22Rv1 (cell line): ENCODE data around the gene DOK3.

Source experiments
- H3K27ac ChIP-seq: fragments of 450-650 bp; 2 replicates; pipeline ENCODE4 v1.5.1; 2017
- ZFX ChIP-seq: fragments of 450-650 bp; IDR thresholded peaks from 2 replicates; pipeline ENCODE4 v1.6.1; 2017; ENCODE audit warnings: antibody characterized with exemption, borderline replicate concordance
- TF ChIP-seq, protein P1 (sequence below): fragments of 450-650 bp; IDR thresholded peaks from 2 replicates; pipeline ENCODE4 v1.5.1; 2017; ENCODE audit warnings: mild to moderate bottlenecking

The DOK3 gene

DNA sequence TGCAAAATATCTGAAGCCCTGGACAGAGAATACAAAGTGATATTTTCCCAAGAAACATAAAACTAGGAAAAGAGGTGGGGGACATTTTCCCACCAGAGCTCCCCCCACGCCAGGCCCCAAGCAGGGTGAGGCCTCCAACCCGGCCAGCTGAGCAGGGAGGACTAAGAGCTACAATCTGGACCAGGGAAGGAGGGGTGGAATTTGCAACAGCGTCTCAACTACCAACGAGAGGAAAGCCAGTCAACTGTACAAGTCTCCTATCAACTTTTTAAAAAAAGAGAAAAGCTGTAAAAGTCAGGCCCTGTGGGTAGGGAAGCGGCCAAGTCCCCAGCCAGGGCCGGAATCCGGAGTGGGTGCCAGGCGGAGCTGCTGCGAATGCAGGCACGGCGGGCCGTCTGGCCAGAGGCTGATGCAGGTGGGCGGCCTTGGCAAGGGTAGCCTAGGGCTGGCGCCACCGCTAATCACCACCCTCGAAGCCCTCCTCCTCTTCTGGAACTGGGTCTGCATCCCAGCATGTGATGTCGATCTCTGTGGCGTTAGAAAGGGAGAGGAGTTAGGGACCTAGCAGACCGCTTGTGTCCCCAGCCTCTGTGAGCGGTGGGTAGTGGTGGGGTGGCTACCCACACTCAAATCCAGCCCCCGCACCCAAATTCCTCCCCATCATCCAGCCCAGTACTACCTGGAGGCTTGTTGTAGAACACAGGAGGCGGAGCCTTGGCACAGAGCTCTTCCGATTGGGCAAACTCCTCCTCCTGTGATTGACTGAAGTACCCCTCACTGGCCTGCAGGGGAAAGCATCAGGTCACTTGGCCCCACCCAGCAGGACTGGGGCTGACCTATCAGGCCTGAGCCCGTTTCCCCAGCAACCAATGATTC, 52.4 kb downstream of the DOK3 start:
- TF ChIP-seq, protein P1, sequence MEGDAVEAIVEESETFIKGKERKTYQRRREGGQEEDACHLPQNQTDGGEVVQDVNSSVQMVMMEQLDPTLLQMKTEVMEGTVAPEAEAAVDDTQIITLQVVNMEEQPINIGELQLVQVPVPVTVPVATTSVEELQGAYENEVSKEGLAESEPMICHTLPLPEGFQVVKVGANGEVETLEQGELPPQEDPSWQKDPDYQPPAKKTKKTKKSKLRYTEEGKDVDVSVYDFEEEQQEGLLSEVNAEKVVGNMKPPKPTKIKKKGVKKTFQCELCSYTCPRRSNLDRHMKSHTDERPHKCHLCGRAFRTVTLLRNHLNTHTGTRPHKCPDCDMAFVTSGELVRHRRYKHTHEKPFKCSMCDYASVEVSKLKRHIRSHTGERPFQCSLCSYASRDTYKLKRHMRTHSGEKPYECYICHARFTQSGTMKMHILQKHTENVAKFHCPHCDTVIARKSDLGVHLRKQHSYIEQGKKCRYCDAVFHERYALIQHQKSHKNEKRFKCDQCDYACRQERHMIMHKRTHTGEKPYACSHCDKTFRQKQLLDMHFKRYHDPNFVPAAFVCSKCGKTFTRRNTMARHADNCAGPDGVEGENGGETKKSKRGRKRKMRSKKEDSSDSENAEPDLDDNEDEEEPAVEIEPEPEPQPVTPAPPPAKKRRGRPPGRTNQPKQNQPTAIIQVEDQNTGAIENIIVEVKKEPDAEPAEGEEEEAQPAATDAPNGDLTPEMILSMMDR, result peak; percentile 52
- TF ChIP-seq ZFX, result no peak
- peak overlapping the region; percentile 96 for H3K27ac ChIP-seq

GRCh38 chr5:177456591-177456964, 53.0 kb downstream of the DOK3 start:
- peak overlapping the region; percentile 96 for H3K27ac ChIP-seq
- no peak for TF ChIP-seq ZFX
- TF ChIP-seq, protein P1, result peak; percentile 58; the same call in 1 of the 2 replicates

DNA sequence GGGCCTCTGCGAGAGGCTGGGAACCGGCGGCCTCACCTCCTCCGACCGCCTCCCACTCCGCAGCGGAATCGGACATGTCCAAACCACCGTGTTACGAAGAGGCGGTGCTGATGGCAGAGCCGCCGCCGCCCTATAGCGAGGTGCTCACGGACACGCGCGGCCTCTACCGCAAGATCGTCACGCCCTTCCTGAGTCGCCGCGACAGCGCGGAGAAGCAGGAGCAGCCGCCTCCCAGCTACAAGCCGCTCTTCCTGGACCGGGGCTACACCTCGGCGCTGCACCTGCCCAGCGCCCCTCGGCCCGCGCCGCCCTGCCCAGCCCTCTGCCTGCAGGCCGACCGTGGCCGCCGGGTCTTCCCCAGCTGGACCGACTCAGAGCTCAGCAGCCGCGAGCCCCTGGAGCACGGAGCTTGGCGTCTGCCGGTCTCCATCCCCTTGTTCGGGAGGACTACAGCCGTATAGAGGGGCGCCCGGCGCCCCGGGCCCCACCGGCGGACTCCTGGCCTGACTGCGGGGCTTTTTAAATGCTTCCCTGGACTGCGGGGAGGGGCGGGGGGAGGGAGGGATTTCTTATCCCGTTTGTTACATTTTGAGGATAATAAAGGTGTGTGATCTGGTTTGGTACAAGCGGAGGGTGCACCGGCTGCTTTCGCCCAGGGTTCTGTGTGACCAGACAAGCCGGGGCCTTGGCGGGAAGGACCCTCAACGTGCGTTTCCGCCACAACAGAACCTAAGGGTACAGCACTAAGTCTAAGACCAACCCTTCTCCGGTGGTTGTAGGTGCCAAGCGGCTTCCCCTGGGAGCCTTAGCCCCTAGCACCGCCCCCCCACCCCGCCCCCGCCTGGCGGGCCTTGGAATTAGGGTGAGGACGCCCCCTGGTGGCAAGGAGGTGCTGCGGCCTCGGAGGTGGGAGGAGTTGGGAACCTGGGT, 53.7 kb downstream of the DOK3 start:
- peak overlapping the region; percentile 96 for H3K27ac ChIP-seq

DNA sequence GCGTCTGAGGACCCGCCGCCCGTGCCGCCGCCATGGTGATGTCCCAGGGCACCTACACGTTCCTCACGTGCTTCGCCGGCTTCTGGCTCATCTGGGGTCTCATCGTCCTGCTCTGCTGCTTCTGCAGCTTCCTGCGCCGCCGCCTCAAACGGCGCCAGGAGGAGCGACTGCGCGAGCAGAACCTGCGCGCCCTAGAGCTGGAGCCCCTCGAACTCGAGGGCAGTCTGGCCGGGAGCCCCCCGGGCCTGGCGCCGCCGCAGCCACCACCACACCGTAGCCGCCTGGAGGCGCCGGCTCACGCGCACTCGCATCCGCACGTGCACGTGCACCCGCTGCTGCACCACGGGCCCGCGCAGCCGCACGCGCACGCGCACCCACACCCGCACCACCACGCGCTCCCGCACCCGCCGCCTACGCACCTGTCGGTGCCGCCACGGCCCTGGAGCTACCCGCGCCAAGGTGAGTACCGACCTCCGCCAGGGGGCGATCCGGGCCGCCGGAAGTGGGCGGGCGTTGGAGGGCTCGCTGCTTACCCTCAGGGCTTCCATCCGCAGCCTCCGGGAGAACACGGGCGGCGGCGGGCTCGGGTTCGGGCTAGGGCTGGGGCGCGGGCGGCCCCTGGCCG, 54.5 kb downstream of the DOK3 start:
- peak overlapping the region; percentile 96 for H3K27ac ChIP-seq
- no peak for TF ChIP-seq ZFX
- TF ChIP-seq, protein P1, result peak; percentile 77

More for the DNA sequence above, 53.7 kb downstream of the DOK3 start:
- TF ChIP-seq ZFX, result no peak
- TF ChIP-seq, protein P1, result peak; percentile 92

GRCh38 chr5:177454397-177455035, 55.1 kb downstream of the DOK3 start:
- TF ChIP-seq, protein P1, result peak; percentile 90
- TF ChIP-seq ZFX, result no peak
- H3K27ac ChIP-seq, result peak overlapping the region; percentile 96

DNA sequence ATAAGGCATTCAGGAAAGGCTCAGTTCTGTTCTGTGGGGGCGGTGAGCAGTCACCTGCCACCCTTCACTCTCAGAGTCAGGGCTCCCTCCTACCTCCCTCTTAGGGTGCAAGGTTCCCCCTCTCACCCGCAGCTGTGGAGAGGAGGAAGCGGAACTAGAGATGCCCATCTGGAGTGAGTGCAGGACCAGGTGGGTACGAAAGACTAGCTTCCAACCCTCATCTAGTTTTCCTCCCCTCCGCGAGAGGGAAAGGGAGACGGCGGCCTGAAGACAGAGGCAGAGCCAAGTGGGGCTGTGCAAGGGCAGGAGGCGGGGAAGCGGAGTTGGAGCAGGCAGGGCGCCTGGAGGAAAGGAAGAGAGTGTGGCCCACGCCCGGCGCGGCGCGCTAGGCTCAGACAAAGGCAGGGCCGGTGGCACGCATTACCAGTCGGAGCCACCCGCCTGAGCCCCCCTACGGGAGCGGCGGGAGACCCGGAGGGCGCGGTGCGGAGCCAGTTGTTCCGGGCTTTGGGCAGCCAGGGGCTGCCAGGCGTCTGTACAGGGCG, 55.7 kb downstream of the DOK3 start:
- peak overlapping the region; percentile 96 for H3K27ac ChIP-seq
- TF ChIP-seq ZFX, result no peak
- TF ChIP-seq, protein P1, result no peak
